C1 segment of cervical spinal cord (tissue), 14 donors: ENCODE data around the gene SRSF2.
"Not testable (repeated sequence)": the region's sequence is repeated elsewhere in the genome, so short reads cannot be mapped to it uniquely, and the experiment has no call there.

ENCODE experiments used
- DNase-seq, 14 donors: peaks; one replicate each; lab custom pipeline; 2025; lab: John Stamatoyannopoulos, UW

Gene SRSF2

DNA sequence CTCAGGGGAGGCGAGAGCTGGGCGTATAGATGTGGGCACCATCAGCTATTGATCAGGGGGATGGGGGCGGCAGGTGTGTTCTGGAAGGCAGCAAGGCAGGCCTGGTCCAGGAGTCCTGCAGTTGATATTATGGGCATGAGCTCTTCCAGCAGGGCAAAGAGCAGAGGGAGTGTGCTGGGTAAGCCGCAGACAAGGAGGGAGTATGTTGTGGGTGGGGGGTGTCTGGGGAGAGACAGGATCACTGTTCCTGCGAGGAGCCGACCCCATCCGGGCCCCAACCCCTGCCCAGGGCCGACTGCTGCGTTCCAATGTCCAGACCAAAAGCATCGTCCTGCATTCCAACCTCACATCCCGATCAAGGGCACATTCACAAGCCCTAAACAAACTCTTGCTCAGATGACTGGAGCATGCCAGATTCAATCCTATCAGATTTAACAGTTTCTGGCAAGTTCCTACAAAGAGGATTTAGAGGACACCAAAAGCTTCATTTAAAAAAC lies 35.6 kb downstream of the SRSF2 start:
- DNase-seq: no peak

DNA sequence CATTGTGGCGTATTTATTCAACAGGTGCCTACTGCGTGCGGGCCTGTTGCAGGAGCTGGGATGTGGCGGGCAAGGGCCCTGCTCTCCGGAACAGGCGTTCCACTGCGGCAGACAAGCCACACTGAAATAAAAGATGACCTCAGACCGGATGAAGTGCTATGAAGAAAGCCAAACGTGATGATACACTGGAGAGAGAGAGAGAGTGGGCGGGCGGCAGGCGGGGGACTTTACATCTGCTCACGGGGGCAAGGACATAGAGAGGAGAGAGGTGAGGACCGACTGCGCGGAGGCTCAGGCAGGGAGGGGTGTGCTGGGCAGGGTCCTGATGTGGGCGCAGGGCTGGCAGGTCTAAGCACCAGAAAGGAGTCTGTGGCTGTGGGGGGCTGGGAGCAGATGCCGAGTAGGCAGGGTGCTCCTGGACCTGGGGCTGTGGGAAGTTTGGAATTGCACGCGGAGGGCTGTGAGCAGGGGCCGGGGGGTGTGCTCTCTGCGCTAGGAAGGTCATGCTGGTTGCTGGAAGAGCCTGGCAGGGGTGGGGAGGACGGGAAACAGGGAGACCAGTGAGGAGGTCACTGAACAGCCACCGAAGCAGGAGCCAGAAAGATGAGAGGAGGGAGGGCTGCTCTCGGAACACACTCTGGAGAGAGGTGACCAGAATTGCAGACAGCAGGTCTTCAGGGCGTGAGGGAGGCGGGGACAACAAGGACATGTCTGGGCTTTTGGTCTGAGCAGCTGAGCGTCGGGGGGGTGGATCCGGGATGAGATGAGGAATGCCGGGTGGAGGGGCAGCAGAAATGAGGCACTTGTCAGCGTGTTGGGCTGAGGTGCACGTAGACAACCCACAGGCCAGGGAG lies 36.3 kb downstream of the SRSF2 start:
- DNase-seq: peak in 2 of 14 donors; percentile 32 to 65

DNA sequence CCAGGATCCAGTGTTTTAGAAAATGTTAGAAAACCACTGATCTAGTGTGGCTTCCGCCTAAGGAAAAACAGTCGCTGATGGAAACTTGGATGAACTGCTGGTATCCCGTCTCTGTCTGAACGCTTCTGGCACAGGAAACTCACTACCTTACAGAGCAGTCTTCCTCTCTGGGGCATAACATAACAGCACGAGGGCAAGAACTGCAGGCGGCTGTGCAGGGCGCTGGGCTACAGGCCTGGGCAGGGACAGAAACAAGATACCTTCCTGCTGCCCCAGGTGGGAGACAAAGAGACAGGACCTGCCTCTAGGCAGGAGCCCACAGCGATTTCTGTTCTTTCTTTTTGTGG lies 36.9 kb downstream of the SRSF2 start:
- no peak for DNase-seq

DNA sequence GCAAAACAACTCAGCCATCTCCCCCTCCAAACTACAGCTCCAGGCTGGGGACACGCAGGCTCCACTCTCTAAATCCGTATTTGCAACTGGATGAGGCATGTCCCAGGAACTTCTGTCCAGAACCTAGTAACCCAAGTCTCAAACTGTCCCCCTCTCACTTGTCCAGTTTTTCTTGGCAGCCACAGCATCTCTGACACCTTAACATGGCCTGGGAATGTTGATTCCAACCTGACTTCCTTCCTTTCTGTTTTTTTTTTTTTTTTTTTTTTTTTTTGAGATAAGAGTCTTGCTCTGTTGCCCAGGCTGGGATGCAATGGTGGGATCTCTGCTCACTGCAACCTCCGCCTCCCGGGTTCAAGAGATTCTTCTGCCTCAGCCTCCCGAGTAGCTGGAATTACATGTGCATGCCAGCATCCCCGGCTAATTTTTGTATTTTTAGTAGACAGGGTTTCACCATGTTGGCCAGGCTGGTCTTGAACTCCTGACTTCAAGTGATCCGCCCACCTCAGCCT lies 38.6 kb downstream of the SRSF2 start:
- not testable (repeated sequence) for DNase-seq

DNA sequence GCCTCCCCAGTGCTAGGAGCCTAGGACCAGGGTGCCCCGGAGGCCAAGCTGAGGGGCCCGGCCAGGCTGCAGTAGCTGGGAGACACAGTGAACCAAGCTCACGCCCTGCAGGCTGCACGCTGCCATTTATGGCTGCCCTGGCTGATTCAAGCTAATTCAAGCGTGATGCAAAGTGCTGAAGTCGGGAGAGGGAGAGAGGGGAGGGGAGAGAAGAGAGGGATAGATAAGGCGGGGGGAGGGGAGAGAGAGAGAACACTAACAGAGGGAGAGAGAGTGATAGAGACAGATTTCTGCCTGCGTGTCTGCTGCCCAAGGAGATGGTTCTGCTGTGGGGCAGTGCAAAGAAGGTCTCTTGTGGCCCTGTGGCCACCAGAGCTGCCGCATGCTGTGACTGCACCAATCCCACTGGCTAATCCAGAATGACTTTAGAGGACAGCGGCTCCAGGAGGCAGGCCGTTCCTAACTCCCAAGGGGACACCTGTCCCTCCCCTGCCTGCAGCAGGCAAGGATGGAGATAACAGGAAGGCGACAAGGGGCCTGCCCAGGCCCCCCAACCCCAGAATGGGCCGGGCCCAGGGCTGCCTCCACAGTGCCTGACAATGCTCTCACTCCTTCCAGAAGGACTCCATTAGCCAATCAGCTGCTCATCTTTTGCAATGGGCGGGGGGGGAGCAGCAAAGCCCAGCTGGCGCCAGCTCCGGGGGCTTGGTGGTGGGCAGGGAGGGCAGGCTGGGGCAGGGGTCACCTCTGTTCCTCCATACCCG lies 39.2 kb downstream of the SRSF2 start:
- DNase-seq: no peak

DNA sequence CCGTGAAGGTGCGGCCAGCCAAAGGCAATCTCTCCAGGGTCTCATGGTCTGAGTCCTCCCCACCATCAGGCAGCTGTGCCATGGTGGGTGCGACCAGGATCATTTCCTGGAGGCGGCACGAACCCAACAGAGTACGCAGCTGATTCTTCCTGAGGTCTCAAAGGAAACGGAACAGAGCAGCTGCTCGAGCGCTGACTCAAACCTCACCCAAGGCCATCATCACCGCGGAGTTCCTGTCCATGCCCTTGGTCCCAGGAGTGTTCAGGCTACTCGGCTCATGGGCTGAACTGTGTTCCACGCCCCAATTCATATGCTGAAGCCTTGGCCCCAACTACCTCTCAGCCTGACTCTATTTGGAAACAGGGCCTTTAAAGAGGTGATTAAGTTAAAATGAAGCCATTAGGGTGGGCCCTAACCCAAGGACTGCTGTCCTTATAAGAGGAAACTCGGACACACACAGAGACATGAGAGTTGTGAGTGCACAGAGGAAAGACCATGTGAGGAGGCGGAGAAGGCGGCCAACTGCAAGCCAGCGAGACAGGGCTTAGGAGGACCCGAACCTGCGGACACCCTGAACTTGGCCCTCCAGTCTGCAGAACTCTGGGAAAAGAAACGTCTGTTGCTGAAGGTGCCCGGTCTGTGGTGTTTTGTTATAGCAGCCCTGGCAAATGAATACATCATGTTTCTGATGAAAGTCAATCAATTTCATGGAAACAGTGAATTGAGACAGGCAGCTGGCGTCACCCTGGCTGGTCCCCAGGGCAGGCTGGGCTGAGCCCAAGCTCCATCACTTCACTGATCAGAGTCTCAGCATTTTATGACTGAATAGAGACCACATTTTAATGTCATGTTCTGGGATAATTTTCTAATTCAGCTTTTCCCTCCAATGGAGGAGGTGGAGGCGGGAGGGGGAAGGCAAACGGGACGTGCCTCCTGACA lies 40.1 kb downstream of the SRSF2 start:
- DNase-seq: no peak

DNA sequence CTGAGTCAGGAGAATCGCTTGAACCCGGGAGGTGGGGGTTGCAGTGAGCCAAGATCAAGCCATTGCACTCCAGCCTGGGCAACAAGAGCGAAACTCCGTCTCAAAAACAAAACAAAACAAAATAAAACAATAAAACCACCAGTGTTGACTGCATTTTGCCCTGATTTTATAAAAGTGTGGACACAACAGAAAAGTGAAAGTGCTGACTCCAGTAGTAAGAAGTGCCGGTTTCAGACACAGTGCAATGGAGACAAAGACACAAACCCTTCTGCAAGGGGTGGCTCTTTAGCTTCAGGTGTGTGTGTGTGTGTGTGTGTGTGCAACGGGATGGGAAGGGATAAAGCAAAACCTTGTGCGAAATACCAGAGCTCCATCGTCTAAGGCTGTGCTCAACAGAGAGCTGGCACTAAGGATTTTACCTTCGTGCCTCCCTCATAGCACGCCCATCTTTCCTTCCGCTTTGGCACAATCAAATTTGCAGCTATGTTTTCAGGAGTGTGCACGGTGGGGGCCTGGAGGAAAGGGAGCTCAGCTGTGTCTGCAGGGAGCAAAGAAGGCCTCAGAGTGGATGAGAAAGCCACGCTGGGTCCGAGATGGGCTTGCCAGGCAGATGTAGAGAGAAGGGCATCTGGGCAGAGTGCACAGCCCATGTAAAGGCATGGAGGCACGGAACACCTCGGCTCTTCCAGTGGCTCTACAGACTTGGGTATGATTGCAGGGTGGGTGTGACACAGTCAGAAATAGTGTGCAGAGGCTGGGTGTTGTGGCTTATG lies 41.9 kb downstream of the SRSF2 start:
- DNase-seq: no peak

DNA sequence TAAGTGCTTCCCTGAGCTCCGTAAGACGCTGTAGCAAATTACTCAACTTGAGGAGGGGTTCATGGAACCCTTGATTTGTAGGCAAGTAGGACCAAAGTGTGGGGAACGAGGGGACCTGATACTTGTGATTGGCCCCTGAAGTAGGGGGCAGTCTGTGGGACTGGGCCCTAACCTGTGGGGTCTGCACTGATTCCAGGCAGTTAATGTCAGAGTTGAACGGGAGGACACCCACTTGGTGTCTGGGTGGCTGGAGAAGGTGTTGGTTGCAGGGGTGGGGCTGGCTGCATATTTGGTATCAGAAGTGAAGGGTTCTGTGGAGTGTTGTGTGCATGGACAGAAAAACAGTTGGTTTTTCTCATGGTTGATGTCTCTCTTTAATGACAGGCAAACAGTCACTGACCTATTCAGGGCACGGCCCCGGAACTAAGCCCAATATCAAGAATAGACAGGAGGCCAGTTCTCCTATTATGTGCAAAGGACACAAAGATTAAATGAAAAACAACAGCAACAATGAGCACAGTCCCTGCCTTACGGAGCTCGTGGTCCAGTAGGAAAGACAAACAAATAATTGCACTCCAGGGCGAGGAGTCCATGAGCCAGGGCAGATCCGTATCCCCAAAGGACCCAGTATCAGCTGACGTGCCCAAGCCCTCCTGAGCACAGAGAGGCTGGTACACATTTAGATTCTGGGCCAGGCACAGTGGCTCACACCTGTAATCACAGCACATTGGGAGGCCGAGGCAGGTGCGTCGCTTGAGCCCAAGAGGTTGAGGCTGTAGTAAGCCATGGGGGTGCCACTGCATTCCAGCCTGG lies 45.5 kb downstream of the SRSF2 start:
- DNase-seq: no peak

DNA sequence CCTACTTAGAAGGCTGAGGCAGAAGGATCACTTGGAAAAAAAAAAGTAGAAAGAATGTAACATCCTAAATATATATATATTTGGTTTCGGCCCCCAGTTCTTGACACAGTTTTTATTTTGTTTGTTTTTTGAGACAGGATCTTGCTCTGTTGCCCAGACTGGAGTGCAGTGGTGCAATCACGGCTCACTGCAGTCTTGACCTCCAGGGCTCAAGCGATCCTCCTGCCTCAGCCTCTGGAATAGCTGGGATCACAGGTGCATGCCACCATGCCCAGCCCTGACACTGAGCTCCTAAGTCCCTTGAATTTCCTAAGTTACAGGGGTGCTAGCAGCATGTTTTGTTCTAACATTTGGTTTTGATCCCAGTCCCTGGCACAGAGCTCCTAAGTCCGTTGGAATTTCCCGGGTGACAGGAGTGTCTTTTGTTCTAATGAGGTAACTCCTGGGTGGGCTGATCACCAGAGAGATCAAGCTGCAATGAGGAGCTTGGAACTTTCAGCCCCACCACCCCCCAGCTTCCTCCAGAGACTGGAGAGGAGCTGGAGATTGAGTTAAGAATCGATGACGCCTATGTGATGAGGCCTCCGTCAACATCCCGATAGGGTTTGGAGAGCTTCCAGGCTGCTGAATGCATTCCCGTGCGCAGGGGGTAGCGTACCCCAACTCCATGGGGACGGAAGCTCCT lies 46.4 kb downstream of the SRSF2 start:
- DNase-seq: no peak

DNA sequence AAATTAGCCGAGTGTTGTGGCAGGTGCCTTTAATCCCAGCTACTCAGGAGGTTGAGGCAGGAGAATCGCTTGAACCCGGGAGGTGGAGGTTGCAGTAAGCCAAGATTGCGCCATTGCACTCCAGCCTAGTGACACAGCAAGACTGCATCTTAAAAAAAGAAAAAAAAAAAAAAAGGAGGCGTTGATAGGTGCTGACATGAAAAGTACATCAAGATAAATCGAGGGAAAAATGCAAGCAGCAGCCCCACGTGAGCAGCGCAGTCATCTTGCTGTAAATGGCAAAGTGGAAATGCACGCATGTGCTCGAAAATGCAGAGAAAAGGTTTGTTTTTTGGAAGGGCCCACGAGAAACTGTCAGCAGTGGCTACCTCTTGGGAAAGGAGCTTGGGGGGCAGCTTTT lies 47.3 kb downstream of the SRSF2 start:
- no peak for DNase-seq

DNA sequence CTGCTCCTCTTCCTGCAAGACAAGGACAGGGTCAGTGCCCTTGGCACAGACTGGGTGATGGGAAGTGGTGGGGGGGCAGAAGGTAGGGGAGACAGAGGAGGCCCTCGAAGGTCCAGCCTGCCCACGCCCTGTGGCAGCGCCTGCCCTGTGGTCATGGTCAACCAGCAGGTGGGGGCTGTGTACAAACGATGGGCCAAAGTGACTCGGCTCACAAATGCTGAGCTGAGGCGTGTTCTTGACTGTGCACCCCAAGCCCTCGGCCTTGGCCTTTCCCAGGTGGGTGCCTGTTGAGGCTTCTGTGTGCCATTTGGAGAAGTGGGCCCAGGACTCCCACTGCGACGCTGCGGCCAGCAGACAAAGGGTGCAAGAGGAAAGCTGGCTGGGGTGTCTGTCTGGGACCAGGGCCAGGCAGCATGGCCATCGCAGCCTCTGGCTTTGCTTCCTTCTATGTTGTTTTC lies 48.9 kb downstream of the SRSF2 start:
- DNase-seq: peak in 3 of 14 donors; percentile 30 to 65 (median 31)

DNA sequence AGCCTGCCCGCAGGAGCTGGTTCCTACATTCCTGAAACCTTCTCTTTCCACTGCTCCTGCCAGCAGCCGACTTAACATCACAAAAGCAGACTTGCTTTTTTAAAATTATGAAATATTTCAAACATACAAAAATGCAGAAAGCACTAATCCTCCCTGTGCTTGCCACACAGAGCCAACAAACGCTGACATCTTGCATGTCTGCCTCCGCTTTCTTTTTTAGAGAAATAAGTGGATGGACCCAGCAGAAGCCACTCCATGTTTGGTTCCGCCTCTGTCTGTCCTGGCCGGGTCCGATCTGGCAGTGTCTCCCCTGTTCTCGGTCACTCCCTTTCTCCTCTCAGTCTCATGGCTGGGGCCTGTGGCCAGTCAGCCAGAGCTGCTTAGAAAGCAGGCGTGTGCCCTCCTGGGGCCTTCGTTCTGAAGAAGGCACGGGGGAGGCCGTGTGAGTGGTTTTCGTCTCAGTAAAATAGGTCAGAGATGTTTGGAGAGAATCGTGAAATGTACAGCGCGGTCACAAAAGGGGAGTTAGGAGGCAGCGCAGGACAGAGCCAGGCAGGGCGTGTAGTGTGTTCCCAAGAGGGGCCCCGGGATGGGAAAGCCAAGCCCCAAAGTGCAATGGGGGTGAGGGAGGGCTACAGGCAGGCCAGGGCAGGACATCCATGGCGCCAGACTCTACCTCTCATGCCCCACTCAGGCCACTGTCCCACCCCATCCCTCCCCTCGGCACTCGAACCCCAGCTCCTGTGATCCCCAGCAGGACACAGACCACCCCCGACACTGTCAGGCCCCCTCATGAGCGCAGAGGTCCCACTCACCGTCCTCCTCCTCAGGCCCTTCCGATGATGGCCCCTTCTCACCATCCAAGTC lies 49.6 kb downstream of the SRSF2 start:
- peak in 7 of 14 donors; percentile 15 to 45 (median 27) for DNase-seq

DNA sequence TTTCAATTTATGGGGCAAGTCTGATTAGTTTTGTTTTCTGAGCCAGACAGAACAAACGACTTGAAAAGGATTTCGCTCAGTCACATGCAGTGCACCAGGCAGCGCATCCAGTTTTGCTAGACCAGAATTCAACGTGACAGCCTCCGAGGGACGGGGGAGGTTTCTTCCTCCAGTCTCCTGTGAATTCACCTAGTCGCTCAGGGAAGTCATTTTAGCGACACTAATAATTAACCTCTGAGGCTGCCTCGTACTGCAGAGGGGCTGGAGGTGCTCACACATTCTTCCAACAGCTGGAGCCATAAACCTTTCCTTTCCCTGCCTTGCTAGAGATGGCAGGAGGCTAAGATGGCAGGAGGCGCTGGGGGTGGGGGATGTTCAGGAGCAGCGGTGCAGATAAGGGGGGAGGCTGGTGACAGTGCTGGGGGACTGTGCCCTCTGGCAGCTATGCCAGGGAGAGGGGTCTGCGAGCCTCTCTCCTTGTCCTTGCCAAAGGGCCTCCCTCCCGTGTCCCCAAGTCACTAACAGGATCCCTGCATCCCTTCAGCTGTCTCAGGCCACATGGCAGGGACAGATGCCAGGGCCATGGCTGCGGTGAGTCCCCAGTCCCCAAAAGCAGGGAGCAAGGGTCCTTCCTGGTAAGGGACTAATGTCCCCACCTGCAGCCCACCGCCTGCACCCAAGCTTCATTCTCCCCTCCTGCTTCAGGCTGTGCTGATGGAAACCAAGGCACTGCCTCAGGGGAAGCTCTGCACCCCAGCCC lies 50.4 kb downstream of the SRSF2 start:
- DNase-seq: no peak

DNA sequence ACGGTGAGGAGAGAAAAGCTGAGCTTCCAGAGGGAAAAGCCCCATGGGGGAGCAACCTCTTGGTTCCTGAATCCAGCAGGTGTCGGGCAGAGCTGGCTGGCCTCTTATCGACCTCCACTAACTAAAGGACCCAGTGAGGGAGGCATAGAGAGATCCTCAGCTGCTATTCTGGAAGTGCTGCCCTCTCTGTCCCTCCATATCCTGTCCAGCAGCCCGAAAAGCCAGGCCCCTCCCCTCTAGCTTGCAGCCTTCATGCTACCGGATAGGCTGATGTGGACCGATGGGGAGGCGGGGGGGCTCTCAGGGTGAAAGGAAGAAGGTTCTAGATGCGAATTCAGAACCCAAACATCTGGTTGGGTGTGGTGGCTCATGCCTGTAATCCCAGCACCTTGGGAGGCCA lies 51.3 kb downstream of the SRSF2 start:
- no peak for DNase-seq

DNA sequence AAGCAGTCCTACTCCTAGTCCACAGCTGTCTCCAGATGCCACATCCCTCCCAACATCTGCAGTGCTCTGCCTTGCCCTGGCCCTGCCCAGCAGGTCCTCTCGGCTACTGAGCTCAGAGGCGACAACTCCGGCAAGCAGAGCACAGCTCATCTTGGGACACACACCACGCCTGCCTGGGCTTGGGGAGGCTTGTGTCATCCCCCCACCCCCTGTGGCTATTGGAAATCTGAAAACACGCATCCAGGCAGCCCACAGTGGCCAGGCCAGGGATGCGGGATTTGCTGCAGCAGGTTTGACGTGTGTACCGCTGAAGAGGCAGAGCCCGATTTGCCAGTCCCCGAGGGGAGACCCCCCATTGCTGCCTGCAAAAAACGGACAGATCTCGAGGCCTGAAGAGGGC lies 51.8 kb downstream of the SRSF2 start:
- DNase-seq: no peak

DNA sequence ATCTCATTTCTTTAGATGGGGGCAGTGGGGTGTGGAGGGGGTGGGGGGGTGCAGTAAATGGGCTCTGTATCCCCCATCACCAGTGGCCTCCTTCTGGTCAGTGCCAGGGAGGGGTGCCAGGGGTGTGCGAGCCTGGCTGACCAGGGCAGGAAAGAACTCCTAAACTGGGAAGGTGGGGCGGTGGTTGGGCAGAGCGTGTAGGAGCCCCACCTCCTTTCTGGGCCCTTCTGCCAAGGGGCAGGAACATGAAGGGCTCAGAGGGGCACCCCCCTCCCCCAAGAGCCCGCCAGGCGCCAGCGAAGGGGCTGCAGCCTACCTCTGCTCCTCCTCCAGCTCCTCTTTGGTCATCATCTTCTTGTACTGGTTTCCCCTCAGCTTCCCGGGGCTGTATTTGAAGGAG lies 52.4 kb downstream of the SRSF2 start:
- DNase-seq: peak in 1 of 14 donors; percentile 12
